Testis (tissue), 2 donors: ENCODE results near the gene GUCY1A1.

Experiments
- CTCF ChIP-seq, 3 experiments: fragments of 450-650 bp in 2 of 3; fragments of 200-600 bp in 1 of 3; sonication (generic) in 1 of 3; IDR thresholded peaks; one replicate each; pipeline ENCODE4 v1.5.1; 2016 to 2019; ENCODE audit warnings: antibody characterized with exemption in 3 of 3, mild to moderate bottlenecking in 2 of 3, moderate library complexity in 1 of 3
- POLR2A ChIP-seq: fragments of 450-650 bp; IDR thresholded peaks from one replicate; pipeline ENCODE4 v1.6.1; 2017; ENCODE audit warnings: antibody characterized with exemption, mild to moderate bottlenecking, moderate library complexity

GRCh38 chr4:155690044-155690837, 23.6 kb downstream of the GUCY1A1 start:
- TF ChIP-seq CTCF (IDR thresholded peaks at IDR 0.05), result no peak
- TF ChIP-seq POLR2A, result no peak
